ENCODE results near the gene PDE4D. TPM values are rescaled to one million over a fixed set of nuclear protein-coding genes. Genes with fewer than 3 reads are reported as not detected.

PDE4D gene
- total and polyA plus RNA-seq, 2 donors (not counting 3 experiments of a cell fraction or from before 2014, with no cell fraction given): 34.5 to 51.2 TPM

- Histone ChIP-seq H3K4me3 (replicated peaks in 1 of 3; ENCODE audit: insufficient read depth in 1 of 3, low read depth in 1 of 3, low read length in 3 of 3) (no peak overlapping the region), H3K9ac (replicated peaks; ENCODE audit: extremely low read depth, insufficient read depth, low read length) (no peak overlapping the region), H3K27me3 (ENCODE audit: control insufficient read depth in 2 of 2, insufficient read depth in 2 of 2, low read length in 2 of 2) (no peaks in the 10 kb centered on the region), H3K79me2 (ENCODE audit: control insufficient read depth, insufficient read depth, low read length) (peaks cover 3% of the 10 kb centered on the region), H3K9me1 (replicated peaks; ENCODE audit: control insufficient read depth, extremely low read depth, insufficient read depth, low read length) (no peaks in the 10 kb centered on the region), H4K20me1 (replicated peaks; ENCODE audit: control insufficient read depth, extremely low read depth, insufficient read depth, low read length) (no peaks in the 10 kb centered on the region), H3K4me2 (ENCODE audit: insufficient read depth, low read length) (peak overlapping the region; percentile 61), H3K27ac (ENCODE audit: insufficient read depth, low read depth, low read length) (peak overlapping the region; percentile 57), H3K4me1 (ENCODE audit: control insufficient read depth, extremely low read depth, insufficient read depth, low read length) (peaks cover 10% of the 10 kb centered on the region), H3K36me3 (ENCODE audit: control insufficient read depth in 2 of 2, extremely low read depth in 1 of 2, insufficient read depth in 2 of 2, low read length in 2 of 2) (no peaks in the 10 kb centered on the region), H2AFZ (ENCODE audit: low read depth, low read length) (no peak overlapping the region), H3K9me3 (replicated peaks; ENCODE audit: control insufficient read depth, insufficient read depth, low read length) (no peaks in the 10 kb centered on the region)
- ChIA-PET POLR2A (no interaction called here), CTCF (interaction anchor here (0.6 to 2.2 kb wide), 3 partner anchors 17 to 132 kb away, joined by 3 to 7 read pairs (median 4); no protein-coding TSS in a partner anchor)
- intact Hi-C loops (cut with micrococcal nuclease) (no loop called here), dilution Hi-C loops (cut with MboI; ENCODE audit: extremely low pct_ligation_motif_present, low sequenced_read_pairs) (no loop called here)
- peak; percentile 69 for FAIRE-seq
- BruUV-seq (replicated peaks): no TSS peak
- peak; percentile 41 for DNase-seq (ENCODE audit: low read depth, low spot score)
- TF ChIP-seq GATA2 (IDR thresholded peaks at IDR 0.05; ENCODE audit: insufficient read depth, insufficient read length, low read depth, low read length) (peak; percentile 45), JUN (IDR thresholded peaks at IDR 0.05; ENCODE audit: borderline replicate concordance, insufficient read depth, insufficient read length, low read depth) (peak; percentile 43), MAX (IDR thresholded peaks at IDR 0.05; ENCODE audit: insufficient read depth, insufficient read length) (no peak), FOS (IDR thresholded peaks at IDR 0.05; ENCODE audit: borderline replicate concordance, insufficient read depth, low read length) (peak; percentile 74), MYC (IDR thresholded peaks at IDR 0.05; ENCODE audit: low read depth, low read length) (no peak)
Observed at GRCh38 chr5:59637884-59638580, 255.5 kb downstream of the PDE4D start.

- H3K9me3 ChIP-seq (replicated peaks; ENCODE audit: control insufficient read depth, insufficient read depth, low read length): no peaks in the 10 kb centered on the region
- no TSS peak for BruUV-seq (replicated peaks)
- dilution Hi-C loops (cut with MboI; ENCODE audit: extremely low pct_ligation_motif_present, low sequenced_read_pairs): no loop called here
- no peak overlapping the region for H3K4me2 ChIP-seq (ENCODE audit: insufficient read depth, low read length)
- H2AFZ ChIP-seq (ENCODE audit: low read depth, low read length): no peak overlapping the region
- no peaks in the 10 kb centered on the region for H3K79me2 ChIP-seq (ENCODE audit: control insufficient read depth, insufficient read depth, low read length)
- no peak overlapping the region for H3K4me3 ChIP-seq (replicated peaks in 1 of 3; ENCODE audit: insufficient read depth in 1 of 3, low read depth in 1 of 3, low read length in 3 of 3)
- H3K36me3 ChIP-seq (ENCODE audit: control insufficient read depth in 2 of 2, extremely low read depth in 1 of 2, insufficient read depth in 2 of 2, low read length in 2 of 2): no peaks in the 10 kb centered on the region
- TF ChIP-seq FOS (IDR thresholded peaks at IDR 0.05; ENCODE audit: borderline replicate concordance, insufficient read depth, low read length) (no peak), JUN (IDR thresholded peaks at IDR 0.05; ENCODE audit: borderline replicate concordance, insufficient read depth, insufficient read length, low read depth) (no peak)
- ChIA-PET POLR2A (no interaction called here), CTCF (no interaction called here)
- intact Hi-C loops (cut with micrococcal nuclease): no loop called here
- H3K27me3 ChIP-seq (ENCODE audit: control insufficient read depth in 2 of 2, insufficient read depth in 2 of 2, low read length in 2 of 2): no peaks in the 10 kb centered on the region
- H4K20me1 ChIP-seq (replicated peaks; ENCODE audit: control insufficient read depth, extremely low read depth, insufficient read depth, low read length): no peaks in the 10 kb centered on the region
- no peak for FAIRE-seq
- no peaks in the 10 kb centered on the region for H3K4me1 ChIP-seq (ENCODE audit: control insufficient read depth, extremely low read depth, insufficient read depth, low read length)
- H3K9ac ChIP-seq (replicated peaks; ENCODE audit: extremely low read depth, insufficient read depth, low read length): no peak overlapping the region
- no peak overlapping the region for H3K27ac ChIP-seq (ENCODE audit: insufficient read depth, low read depth, low read length)
- no peaks in the 10 kb centered on the region for H3K9me1 ChIP-seq (replicated peaks; ENCODE audit: control insufficient read depth, extremely low read depth, insufficient read depth, low read length)
- DNase-seq (ENCODE audit: low read depth, low spot score): no peak
Observed at GRCh38 chr5:59629561-59629960, 264.0 kb downstream of the PDE4D start.

Data from endothelial cell of umbilical vein (primary cell).